ENCODE data around the gene ASAP2.
A peak's percentile ranks its signal among the peaks of the same experiment; 100 is the strongest.

The ASAP2 gene

GRCh38 chr2:9423100-9423921 lies 216.7 kb downstream of the ASAP2 start, which contains the start of the genes CPSF3 and ITGB1BP1:
Gene CPSF3 (plus strand): TSS chr2:9423654. CDS start chr2:9423774, 120 bp downstream.
Gene ITGB1BP1 (minus strand): TSS chr2:9423528. CDS start chr2:9418697, 4,831 bp downstream.
- TF ChIP-seq, protein P1, sequence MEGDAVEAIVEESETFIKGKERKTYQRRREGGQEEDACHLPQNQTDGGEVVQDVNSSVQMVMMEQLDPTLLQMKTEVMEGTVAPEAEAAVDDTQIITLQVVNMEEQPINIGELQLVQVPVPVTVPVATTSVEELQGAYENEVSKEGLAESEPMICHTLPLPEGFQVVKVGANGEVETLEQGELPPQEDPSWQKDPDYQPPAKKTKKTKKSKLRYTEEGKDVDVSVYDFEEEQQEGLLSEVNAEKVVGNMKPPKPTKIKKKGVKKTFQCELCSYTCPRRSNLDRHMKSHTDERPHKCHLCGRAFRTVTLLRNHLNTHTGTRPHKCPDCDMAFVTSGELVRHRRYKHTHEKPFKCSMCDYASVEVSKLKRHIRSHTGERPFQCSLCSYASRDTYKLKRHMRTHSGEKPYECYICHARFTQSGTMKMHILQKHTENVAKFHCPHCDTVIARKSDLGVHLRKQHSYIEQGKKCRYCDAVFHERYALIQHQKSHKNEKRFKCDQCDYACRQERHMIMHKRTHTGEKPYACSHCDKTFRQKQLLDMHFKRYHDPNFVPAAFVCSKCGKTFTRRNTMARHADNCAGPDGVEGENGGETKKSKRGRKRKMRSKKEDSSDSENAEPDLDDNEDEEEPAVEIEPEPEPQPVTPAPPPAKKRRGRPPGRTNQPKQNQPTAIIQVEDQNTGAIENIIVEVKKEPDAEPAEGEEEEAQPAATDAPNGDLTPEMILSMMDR (IDR thresholded peaks at IDR 0.05; ENCODE audit: low read length, missing control alignments): no peak
- H3K4me3 ChIP-seq (replicated peaks; ENCODE audit: low read depth, low read length): peak within 1 kb of the TSS; percentile 96
- DNase-seq (ENCODE audit: low read depth): peak; percentile 98

GRCh38 chr2:9423922-9424272 lies 217.3 kb downstream of the ASAP2 start:
- TF ChIP-seq, protein P1 (IDR thresholded peaks at IDR 0.05; ENCODE audit: low read length, missing control alignments): no peak
- H3K4me3 ChIP-seq (replicated peaks; ENCODE audit: low read depth, low read length): peak overlapping the region; percentile 96
- peak; percentile 30 for DNase-seq (ENCODE audit: low read depth)

GRCh38 chr2:9424447-9425164 lies 218.0 kb downstream of the ASAP2 start:
- DNase-seq (ENCODE audit: low read depth): no peak
- peak overlapping the region; percentile 96 for H3K4me3 ChIP-seq (replicated peaks; ENCODE audit: low read depth, low read length)
- TF ChIP-seq, protein P1 (IDR thresholded peaks at IDR 0.05; ENCODE audit: low read length, missing control alignments): no peak

GRCh38 chr2:9428965-9429577 lies 222.5 kb downstream of the ASAP2 start:
- H3K4me3 ChIP-seq (replicated peaks; ENCODE audit: low read depth, low read length): no peak overlapping the region
- TF ChIP-seq, protein P1 (IDR thresholded peaks at IDR 0.05; ENCODE audit: low read length, missing control alignments): no peak
- DNase-seq (ENCODE audit: low read depth): no peak

GRCh38 chr2:9430316-9431293 lies 224.0 kb downstream of the ASAP2 start:
- DNase-seq (ENCODE audit: low read depth): peak; percentile 27

More at GRCh38 chr2:9430316-9431293, 224.0 kb downstream of the ASAP2 start:
- no peak overlapping the region for H3K4me3 ChIP-seq (replicated peaks; ENCODE audit: low read depth, low read length)
- TF ChIP-seq, protein P1 (IDR thresholded peaks at IDR 0.05; ENCODE audit: low read length, missing control alignments): no peak
